Loucy (cell line): Measurements from ENCODE around the gene ROS1.

Source experiments
- EZH2phosphoT487 ChIP-seq: fragments of 200-600 bp; IDR thresholded peaks from 2 replicates; pipeline ENCODE4 v1.6.1; 2018; ENCODE audit warnings: antibody characterized with exemption, mild to moderate bottlenecking, moderate library complexity, borderline replicate concordance
- TF ChIP-seq, protein P1 (sequence below): fragments of 200-600 bp; sonication (generic); conservative IDR thresholded peaks from 2 replicates; pipeline ENCODE4 v1.5.1; 2014; ENCODE audit warnings: mild to moderate bottlenecking, antibody characterized with exemption, low read length

DNA sequence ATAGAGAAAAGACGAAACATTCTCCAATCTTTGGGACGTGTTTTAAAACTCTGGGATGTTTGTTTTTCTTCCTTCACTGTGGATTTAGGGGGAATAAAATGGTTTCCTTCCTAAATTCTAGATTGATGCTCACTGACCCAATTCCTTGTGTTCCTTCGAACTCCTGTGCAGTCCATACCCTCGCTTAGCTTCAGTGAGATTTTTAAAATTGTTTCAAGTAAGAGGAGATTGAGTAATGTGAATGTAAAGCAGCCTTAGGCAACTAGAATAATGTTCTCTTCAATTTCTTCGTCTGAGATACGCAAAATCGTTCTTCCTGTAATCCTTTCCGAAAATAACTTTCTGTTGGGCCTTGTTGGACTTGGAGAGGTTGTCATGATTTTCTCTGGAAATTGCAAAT is 162.9 kb downstream of the ROS1 start:
- TF ChIP-seq, protein P1, sequence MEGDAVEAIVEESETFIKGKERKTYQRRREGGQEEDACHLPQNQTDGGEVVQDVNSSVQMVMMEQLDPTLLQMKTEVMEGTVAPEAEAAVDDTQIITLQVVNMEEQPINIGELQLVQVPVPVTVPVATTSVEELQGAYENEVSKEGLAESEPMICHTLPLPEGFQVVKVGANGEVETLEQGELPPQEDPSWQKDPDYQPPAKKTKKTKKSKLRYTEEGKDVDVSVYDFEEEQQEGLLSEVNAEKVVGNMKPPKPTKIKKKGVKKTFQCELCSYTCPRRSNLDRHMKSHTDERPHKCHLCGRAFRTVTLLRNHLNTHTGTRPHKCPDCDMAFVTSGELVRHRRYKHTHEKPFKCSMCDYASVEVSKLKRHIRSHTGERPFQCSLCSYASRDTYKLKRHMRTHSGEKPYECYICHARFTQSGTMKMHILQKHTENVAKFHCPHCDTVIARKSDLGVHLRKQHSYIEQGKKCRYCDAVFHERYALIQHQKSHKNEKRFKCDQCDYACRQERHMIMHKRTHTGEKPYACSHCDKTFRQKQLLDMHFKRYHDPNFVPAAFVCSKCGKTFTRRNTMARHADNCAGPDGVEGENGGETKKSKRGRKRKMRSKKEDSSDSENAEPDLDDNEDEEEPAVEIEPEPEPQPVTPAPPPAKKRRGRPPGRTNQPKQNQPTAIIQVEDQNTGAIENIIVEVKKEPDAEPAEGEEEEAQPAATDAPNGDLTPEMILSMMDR, result no peak
- TF ChIP-seq EZH2phosphoT487, result no peak
